Measurements from ENCODE around the gene SEMA5B.

GRCh38 chr3:123015596-123015995 lies 12.0 kb downstream of the SEMA5B start:
- TF ChIP-seq CTCF (IDR thresholded peaks at IDR 0.05; ENCODE audit: low read length), result peak; percentile 12; the same call in 1 of the 2 replicates
- TF ChIP-seq EZH2 (IDR thresholded peaks at IDR 0.05; ENCODE audit: borderline replicate concordance, low read length), result no peak
